ENCODE measurements around the gene IGSF23. TPM values are rescaled to one million over a fixed set of nuclear protein-coding genes. Genes with fewer than 3 reads are reported as not detected.

Gene IGSF23
- total RNA-seq, 2 donors from 2014 or later, result not detected

DNA sequence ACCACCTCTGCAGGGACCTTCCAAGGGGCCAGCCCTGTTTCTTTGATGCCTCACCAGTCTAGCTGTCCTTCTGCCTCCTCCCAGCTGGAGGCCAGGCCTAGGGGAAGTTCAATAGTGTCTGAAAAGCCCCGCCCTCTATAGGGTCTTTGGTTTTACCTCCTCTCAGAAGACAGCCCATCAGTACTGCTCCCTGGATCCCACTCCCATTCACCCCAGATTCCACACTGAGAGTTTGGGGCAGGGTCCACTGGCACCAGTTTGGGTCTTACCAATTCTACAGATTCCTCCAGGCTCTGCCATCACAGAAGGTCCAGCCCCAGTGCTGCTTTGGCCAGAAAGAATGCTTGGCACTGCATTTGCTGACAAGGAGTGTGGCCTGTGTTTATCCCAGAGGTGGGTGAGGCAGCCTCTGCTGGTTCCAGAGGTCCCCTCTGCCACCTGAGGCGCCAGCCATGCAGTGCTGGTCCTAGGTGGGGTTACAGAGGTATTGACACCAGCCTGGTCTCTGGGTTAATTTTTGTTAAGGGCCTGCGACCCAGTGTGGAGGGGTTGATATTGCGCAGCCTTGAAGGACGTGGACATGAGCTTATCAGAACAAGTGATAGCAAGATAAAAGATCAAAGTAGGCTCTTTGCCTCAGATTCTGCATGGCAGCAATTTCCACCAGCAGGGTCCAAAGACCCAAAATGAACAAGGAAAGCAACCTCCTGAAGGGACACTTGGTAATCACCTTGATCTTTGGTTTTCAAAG lies 41.4 kb upstream of the IGSF23 start:
- H3K27ac ChIP-seq, result no peak overlapping the region
- no peaks in the 10 kb centered on the region for H3K9me3 ChIP-seq
- no peaks in the 10 kb centered on the region for H3K27me3 ChIP-seq
- peak; percentile 46 for DNase-seq (ENCODE audit: low spot score)
- TF ChIP-seq, protein P1, sequence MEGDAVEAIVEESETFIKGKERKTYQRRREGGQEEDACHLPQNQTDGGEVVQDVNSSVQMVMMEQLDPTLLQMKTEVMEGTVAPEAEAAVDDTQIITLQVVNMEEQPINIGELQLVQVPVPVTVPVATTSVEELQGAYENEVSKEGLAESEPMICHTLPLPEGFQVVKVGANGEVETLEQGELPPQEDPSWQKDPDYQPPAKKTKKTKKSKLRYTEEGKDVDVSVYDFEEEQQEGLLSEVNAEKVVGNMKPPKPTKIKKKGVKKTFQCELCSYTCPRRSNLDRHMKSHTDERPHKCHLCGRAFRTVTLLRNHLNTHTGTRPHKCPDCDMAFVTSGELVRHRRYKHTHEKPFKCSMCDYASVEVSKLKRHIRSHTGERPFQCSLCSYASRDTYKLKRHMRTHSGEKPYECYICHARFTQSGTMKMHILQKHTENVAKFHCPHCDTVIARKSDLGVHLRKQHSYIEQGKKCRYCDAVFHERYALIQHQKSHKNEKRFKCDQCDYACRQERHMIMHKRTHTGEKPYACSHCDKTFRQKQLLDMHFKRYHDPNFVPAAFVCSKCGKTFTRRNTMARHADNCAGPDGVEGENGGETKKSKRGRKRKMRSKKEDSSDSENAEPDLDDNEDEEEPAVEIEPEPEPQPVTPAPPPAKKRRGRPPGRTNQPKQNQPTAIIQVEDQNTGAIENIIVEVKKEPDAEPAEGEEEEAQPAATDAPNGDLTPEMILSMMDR (IDR thresholded peaks at IDR 0.05), result no peak
- H3K4me1 ChIP-seq, result no peaks in the 10 kb centered on the region
- no peaks in the 10 kb centered on the region for H3K36me3 ChIP-seq
- H3K4me3 ChIP-seq, result no peak overlapping the region

DNA sequence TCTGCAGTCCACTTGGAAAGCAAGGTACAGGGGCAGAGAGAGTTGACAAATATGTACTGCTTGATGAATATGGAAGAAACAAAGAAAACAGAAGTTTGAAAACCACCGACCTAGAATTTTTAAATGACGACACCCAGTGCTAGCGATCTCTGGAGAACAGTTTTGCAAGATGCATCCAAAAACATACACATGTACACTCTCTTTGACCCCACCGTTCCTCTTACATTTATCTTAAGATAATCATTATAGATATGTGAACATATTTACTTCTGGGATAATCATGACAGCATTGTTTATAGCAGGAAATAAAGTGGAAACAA lies 40.8 kb upstream of the IGSF23 start:
- TF ChIP-seq, protein P1 (IDR thresholded peaks at IDR 0.05), result no peak
- no peaks in the 10 kb centered on the region for H3K27me3 ChIP-seq
- peak; percentile 21 for DNase-seq (ENCODE audit: low spot score)
- H3K9me3 ChIP-seq, result no peaks in the 10 kb centered on the region
- no peak overlapping the region for H3K4me3 ChIP-seq
- H3K4me1 ChIP-seq, result no peaks in the 10 kb centered on the region
- no peak overlapping the region for H3K27ac ChIP-seq
- H3K36me3 ChIP-seq, result no peaks in the 10 kb centered on the region

GRCh38 chr19:44573183-44573582 lies 40.2 kb upstream of the IGSF23 start:
- DNase-seq (ENCODE audit: low spot score), result no peak
- no peaks in the 10 kb centered on the region for H3K4me1 ChIP-seq
- H3K36me3 ChIP-seq, result no peaks in the 10 kb centered on the region
- H3K27me3 ChIP-seq, result no peaks in the 10 kb centered on the region
- H3K27ac ChIP-seq, result no peak overlapping the region
- TF ChIP-seq, protein P1 (IDR thresholded peaks at IDR 0.05), result no peak
- H3K9me3 ChIP-seq, result no peaks in the 10 kb centered on the region
- no peak overlapping the region for H3K4me3 ChIP-seq

DNA sequence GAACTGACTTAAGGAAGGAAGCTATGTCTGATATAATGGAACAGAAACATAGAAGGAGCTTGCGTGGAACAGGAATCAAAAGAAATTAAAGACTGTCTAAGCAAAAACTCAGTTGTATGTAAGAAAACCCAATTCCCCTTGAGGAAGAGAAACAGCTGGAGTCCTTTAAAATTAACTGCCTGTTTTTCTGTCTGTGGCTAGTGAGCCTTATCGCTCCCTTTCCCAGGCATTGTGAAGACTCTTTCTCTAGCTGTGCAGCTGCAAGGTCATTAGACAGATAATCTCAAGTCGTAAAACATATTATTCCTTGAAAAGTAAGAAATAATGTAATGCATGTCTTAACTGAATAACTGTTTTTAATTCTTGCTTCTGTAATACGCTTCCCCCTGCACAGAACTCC lies 39.7 kb upstream of the IGSF23 start:
- H3K4me3 ChIP-seq, result no peak overlapping the region
- DNase-seq (ENCODE audit: low spot score), result no peak
- TF ChIP-seq, protein P1 (IDR thresholded peaks at IDR 0.05), result no peak
- no peaks in the 10 kb centered on the region for H3K36me3 ChIP-seq
- no peaks in the 10 kb centered on the region for H3K4me1 ChIP-seq
- no peaks in the 10 kb centered on the region for H3K9me3 ChIP-seq
- no peaks in the 10 kb centered on the region for H3K27me3 ChIP-seq
- H3K27ac ChIP-seq, result no peak overlapping the region

DNA sequence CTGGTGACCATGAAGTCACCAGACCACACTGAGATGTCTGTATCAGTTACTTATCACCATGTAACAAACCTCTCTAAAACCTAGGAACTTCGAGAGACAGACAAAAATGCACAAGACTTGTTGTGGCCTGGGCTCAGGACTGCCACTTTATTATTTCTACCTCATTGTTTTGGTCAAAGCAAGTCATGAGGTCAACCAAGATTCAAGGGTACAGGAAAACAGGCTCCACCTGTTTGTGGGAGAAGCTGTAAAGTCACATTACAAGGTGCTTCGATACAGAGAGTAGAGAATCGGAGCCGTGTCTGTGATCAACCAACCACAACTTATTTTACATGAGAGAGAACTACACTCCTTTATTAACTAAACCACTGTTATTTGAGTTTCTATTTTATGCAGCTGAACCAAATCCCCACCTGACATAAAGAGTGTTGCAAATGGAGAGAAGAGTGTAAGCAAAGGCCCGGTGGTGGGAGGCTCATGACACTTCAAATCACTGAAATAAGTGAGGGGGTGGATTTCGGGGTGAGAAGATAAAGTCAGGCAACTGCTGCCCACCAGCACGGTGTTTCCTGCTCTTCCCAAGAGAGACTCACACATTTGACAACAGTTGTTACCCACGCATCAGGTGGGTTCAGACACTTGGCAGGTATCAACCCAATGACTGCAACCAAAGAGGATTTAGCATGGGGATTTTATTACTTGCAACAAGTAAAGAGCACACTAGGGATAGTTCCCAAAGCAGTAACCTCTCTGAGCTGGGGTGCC lies 39.0 kb upstream of the IGSF23 start:
- no peaks in the 10 kb centered on the region for H3K36me3 ChIP-seq
- peak; percentile 11 for DNase-seq (ENCODE audit: low spot score)
- H3K9me3 ChIP-seq, result no peaks in the 10 kb centered on the region
- H3K4me3 ChIP-seq, result no peak overlapping the region
- no peaks in the 10 kb centered on the region for H3K27me3 ChIP-seq
- no peaks in the 10 kb centered on the region for H3K4me1 ChIP-seq
- no peak overlapping the region for H3K27ac ChIP-seq
- TF ChIP-seq, protein P1 (IDR thresholded peaks at IDR 0.05), result no peak

Data from right atrium auricular region (tissue), 2 donors.